Hematopoietic multipotent progenitor cell treated with erythropoietin and hydrocortisone succinate and interleukin-3 and kit ligand, for 4 days (in vitro differentiated cells): ENCODE measurements around the gene RARRES2.

Source experiments
- DNase-seq: peaks from one replicate; pipeline ENCODE4 v3.0.0-alpha.2; 2015

Gene RARRES2

GRCh38 chr7:150375662-150376521 lies 34.5 kb upstream of the RARRES2 start:
- no peak for DNase-seq

GRCh38 chr7:150374472-150374871 lies 33.0 kb upstream of the RARRES2 start:
- no peak for DNase-seq

DNA sequence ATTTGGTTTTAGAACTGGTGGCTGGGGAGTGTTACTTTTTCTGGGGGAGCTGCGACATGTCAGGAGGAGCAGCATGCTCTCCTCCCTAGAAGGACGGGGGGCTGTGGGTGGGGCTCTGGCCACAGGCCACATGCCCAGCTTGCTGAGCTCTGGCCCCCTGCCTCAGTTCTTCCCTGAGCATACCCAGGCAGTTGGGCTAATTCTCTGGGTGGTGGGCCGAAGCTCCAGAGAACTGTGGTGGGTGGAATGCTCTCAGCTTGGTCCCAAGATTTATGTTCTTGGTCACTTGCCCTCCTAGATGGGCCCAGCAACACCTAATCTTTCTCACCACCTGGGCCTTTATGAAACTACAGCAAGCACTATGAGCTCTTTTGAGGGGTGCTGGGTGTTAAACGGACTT lies 32.6 kb upstream of the RARRES2 start:
- DNase-seq: no peak

- no peak for DNase-seq
Measured at GRCh38 chr7:150373049-150373801, 31.8 kb upstream of the RARRES2 start.

DNA sequence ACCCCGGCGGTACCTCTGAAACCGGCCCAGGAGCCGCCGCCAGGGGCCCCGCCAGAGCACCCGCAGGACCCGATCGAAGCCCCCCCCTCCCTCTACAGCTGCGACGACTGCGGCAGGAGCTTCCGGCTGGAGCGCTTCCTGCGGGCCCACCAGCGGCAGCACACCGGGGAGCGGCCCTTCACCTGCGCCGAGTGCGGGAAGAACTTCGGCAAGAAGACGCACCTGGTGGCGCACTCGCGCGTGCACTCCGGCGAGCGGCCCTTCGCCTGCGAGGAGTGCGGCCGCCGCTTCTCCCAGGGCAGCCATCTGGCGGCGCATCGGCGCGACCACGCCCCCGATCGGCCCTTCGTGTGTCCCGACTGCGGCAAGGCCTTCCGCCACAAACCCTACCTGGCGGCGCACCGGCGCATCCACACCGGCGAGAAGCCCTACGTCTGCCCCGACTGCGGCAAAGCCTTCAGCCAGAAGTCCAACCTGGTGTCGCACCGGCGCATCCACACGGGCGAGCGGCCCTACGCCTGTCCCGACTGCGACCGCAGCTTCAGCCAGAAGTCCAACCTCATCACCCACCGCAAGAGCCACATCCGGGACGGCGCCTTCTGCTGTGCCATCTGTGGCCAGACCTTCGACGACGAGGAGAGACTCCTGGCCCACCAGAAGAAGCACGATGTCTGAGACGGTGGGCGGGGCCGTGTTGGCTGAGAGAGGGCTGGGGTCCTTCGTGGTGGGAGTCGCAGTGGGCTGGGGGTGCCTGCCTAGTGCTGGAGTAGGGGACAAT lies 31.0 kb upstream of the RARRES2 start:
- no peak for DNase-seq

DNA sequence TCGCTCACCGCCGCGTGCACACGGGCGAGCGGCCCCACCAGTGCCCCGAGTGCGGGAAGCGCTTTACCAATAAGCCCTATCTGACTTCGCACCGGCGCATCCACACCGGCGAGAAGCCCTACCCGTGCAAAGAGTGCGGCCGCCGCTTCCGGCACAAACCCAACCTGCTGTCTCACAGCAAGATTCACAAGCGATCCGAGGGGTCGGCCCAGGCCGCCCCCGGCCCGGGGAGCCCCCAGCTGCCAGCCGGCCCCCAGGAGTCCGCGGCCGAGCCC lies 30.5 kb upstream of the RARRES2 start:
- no peak for DNase-seq

DNA sequence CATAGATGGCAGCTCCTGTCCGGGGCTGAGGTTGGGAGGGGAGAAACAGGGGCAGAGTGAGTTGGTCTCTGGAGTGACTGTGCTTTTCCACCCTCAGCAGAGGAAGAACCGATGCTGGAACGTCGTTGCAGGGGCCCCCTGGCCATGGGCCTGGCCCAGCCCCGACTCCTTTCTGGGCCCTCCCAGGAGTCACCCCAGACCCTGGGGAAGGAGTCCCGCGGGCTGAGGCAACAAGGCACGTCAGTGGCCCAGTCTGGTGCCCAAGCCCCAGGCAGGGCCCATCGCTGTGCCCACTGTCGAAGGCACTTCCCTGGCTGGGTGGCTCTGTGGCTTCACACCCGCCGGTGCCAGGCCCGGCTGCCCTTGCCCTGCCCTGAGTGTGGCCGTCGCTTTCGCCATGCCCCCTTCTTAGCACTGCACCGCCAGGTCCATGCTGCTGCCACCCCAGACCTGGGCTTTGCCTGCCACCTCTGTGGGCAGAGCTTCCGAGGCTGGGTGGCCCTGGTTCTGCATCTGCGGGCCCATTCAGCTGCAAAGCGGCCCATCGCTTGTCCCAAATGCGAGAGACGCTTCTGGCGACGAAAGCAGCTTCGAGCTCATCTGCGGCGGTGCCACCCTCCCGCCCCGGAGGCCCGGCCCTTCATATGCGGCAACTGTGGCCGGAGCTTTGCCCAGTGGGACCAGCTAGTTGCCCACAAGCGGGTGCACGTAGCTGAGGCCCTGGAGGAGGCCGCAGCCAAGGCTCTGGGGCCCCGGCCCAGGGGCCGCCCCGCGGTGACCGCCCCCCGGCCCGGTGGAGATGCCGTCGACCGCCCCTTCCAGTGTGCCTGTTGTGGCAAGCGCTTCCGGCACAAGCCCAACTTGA lies 29.9 kb upstream of the RARRES2 start:
- DNase-seq: no peak

GRCh38 chr7:150370612-150371071 lies 29.2 kb upstream of the RARRES2 start:
- DNase-seq: no peak

DNA sequence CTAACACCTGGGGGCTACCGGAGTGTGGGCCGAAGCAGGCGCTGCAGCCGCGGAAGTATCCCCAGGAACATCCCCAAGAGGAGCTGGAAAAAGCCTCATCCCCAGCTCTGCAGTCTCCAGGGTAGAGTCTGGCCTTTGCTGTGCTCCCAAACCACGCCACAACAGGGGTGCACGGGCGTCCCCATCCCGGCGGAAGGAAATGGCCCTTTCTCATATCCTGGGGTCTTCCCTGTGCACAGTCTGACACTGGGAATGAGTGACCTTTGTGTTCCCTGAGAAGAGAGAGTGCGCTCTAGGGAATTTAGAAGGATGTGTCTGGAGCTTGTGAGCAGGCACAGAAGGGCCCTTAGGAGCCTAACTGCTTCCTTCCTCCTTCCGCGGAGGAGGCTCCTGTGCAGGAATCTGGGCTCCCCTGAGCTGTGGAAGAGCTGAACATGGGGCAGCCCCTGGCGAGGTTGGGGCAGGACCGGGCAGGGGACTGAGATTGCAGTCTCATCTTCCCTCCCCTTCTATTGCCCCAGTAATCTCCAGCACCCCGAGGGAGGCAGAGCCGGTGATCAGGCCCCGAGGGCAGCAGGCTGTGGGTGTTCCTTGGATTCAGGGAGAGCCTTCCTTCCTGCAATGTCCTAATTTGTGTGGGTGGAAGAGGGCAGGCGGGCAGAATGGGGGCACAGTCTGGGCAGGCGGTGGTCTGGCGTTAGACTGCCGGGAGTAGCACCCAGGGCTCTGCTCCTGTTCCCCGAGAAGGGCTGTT lies 28.5 kb upstream of the RARRES2 start:
- no peak for DNase-seq

DNA sequence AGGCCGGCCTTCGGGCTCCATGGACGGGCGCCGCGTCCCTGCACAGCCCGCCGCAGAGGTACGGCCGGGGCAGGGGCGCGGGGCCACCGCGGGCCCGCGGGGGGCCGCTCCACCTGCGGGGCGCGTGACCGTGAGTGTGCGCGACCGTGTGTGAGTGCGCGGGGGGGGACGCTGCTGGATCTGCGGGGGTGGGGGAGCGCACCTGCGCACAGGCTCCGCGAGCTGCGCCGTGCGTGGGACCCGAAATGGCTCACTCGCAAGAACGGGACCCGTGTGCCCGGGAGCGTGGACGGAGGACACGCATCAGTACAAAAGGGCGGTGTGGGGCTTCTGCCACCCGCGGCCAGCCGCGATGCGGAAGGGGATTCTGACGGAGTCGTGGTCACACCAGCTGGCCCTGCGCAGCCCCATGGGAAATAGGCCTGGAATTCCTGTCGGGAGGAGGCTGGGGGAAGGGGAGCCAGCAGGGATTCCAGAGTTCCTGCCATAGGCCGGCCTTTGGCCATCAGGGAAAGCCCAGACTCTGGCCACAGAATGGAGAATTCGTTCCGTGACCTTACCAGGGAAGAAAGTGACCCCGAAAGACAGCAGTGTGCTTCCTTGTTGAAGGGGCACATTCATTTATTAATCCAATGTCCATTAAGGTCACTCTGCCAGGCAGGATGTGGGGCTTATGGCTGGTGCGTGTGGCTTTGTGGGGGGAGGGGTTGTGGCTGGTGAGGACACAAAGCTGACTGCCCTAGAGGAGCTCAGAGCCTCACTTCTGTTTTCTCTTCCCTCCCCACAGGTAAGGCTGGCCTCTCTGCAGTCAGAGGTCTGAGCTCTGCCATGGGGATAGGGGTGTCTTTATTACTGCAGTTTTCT lies 27.7 kb upstream of the RARRES2 start:
- peak; percentile 84 for DNase-seq

- DNase-seq: peak; percentile 95
Measured at GRCh38 chr7:150368096-150368883, 26.9 kb upstream of the RARRES2 start, which contains the start of gene REPIN1. Gene REPIN1 (plus strand): TSS chr7:150368822. CDS start chr7:150369712, 890 bp downstream.

GRCh38 chr7:150367677-150368095 lies 26.3 kb upstream of the RARRES2 start:
- DNase-seq: no peak

DNA sequence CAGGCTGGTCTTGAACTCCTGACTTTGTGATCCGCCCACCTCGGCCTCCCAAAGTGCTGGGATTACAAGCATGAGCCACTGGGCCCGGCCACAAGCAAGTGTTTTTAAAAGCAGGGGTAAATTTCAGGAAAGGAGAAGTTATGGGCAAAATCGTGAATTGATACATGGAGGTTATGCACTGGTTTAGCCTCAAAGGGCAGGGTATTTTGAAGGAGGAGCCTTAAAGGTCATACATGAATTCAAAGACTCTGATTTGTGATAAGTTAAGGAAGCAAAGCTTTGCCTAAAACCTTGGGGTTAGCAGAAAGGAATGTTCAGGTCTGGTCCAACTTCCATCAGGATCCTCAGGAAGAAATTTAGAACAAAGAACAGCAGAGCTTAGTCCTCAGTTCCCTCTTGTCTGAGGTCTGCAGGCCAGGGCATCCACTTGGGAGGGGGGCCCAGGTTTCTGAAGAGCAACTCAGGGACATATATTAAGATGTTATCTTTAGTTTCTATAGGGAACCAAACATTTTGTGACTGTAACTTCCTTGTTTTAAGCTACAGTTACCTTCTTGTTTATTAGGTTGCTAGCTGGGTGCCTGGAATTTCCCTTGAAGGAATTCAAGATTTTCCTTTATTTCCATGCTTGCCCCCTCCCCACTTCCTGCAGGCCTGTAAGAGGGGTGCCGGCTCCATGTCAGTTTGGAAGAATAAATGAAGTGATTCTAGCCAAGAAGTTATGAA lies 24.4 kb upstream of the RARRES2 start:
- DNase-seq: peak; percentile 72

- no peak for DNase-seq
Measured at GRCh38 chr7:150365194-150365593, 23.8 kb upstream of the RARRES2 start.

- DNase-seq: peak; percentile 83
Measured at GRCh38 chr7:150363872-150364271, 22.4 kb upstream of the RARRES2 start.

DNA sequence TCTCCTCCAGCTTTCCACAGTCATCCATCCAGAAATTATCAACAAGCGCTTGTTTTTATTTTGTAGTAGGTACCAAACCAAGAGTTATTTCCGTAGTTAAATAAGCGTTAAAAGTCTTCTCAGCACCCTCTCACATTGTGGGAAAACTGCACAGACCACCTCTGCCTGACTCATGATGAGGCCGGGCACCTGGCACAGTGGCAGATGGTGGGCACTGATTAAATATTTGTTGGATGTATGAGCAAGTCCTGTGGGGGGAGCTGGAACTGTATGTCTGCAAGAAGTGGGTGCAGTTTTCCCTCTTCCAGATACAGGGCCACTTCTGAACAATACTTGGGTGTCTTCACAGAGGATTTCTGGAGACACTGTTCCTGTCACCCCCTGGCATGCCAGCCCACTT lies 21.9 kb upstream of the RARRES2 start:
- peak; percentile 82 for DNase-seq

- DNase-seq: no peak
Measured at GRCh38 chr7:150361807-150362621, 20.6 kb upstream of the RARRES2 start.

DNA sequence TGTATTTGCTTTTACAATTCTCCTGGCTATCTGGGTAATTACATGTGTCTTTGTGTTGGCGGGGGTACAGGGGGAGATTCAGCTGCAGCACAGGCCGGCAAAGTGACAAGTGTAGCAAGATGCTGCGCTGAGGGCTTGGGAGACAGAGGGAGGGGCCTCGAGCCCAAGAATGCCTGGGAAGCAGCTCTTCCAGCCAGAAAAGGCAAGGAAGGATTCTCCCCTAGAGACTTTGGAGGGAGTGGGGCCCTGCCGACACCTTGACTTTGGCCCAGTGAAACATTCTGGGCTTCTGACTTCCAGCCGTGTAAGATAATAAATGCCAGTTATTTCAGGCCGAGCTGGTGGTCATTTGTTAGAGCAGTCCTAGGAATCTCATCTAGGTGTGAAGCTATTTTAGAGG lies 20.0 kb upstream of the RARRES2 start:
- DNase-seq: no peak
